ENCODE results near the gene CLCNKB. TPM values are rescaled to one million over a fixed set of nuclear protein-coding genes. Genes with fewer than 3 reads are reported as not detected.
A peak's percentile ranks its signal among the peaks of the same experiment; 100 is the strongest.

The CLCNKB gene
- 0.18 TPM for total RNA-seq
- long read RNA-seq: 0 reads

DNA sequence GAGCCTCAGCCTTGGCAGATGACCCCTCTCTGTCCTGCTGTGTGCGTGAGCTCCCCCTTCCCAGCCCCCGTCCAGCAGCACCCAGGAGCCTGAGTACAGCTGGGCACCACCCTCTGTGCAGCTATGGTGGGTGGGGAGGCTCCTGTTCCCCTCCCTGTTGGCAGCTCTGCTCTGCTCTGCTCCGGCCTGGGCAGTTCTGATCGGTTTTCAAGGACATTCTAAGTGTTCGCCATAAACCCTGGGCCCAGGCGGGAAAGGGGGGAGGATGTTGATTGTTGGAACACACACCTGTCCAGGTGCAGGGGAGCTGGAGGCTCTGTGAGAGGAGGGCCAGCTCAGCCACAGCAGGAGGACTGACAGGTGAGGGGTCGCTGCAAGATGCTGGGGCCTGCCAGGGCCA lies at the start of gene CLCNKB:
TSS of gene CLCNKB (plus strand) at position 262 of the 400 bp plus-strand sequence. CDS start 711 bp downstream, outside the sequence.
- H3K27ac ChIP-seq: no peak within 1 kb of the TSS
- no peaks in the 10 kb centered on the region for H3K9me3 ChIP-seq
- no peaks in the 10 kb centered on the region for H3K27me3 ChIP-seq (ENCODE audit: low read depth)
- peak in 1 of 2 donors; percentile 26 for ATAC-seq
- no peak for DNase-seq
- no peaks in the 10 kb centered on the region for H3K36me3 ChIP-seq
- H3K4me3 ChIP-seq: no peak within 1 kb of the TSS
- peaks cover 1% of the 10 kb centered on the region for H3K4me1 ChIP-seq
- intact Hi-C loops (cut with DNase I): no loop called here
- TF ChIP-seq, protein P1, sequence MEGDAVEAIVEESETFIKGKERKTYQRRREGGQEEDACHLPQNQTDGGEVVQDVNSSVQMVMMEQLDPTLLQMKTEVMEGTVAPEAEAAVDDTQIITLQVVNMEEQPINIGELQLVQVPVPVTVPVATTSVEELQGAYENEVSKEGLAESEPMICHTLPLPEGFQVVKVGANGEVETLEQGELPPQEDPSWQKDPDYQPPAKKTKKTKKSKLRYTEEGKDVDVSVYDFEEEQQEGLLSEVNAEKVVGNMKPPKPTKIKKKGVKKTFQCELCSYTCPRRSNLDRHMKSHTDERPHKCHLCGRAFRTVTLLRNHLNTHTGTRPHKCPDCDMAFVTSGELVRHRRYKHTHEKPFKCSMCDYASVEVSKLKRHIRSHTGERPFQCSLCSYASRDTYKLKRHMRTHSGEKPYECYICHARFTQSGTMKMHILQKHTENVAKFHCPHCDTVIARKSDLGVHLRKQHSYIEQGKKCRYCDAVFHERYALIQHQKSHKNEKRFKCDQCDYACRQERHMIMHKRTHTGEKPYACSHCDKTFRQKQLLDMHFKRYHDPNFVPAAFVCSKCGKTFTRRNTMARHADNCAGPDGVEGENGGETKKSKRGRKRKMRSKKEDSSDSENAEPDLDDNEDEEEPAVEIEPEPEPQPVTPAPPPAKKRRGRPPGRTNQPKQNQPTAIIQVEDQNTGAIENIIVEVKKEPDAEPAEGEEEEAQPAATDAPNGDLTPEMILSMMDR (IDR thresholded peaks at IDR 0.05): no peak

DNA sequence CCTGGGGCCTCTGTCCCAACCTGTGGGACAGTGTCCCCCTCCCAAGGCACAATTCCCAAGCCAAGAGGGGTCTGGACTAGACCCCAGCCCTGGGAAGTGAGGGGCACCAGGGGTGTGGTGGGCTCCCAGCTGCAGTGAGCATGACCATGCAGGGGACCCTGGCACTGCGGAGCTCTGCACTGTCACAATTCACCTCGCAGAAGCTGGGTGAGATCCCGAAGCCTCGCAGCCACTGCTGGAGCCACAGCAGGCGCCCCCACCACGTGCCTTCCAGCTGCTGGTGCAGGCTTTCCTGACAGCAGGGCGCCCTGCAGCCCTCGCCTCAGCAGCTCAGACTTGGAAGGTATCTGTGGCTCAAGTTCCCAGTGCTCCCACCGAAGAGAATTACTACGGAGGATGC lies 49.5 kb upstream of the CLCNKB start:
- intact Hi-C loops (cut with DNase I): loop anchor here (10.0 kb wide), 1 partner anchor 179 kb away; no protein-coding TSS in a partner anchor

DNA sequence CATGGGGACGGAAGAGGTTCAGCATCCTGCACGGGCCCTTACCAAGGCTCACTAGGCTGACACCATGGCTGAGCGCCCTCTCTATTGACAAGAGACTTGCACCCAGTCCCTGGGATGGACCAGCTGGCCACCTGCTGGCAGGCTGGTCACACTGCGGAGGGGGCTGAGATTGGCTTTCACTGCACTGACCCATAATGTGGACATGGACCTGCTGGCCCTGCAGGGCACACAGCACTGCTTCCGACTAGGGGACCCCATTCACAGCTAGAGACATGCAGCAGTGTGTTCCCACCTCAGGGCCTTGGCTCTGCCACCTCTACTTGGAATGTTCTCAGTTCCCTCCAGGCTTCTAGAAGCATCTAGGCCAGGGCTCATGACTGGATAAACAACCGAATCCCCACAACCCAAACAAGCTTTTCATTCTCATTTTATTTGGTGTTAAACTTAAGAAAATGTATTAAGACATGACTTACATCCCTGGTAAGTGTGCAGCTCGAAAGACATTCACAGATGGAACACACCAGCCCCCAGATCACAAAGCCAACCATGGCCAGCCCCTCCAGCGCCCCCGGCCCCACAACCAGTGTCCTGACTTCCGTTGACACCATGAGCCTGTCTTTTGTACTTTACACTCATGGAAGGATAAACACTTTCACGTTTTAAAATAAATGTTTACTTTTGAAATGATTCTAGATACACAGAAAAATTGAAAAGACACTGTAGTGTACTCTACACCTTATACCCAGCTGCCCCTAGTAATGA lies 48.8 kb upstream of the CLCNKB start:
- Histone ChIP-seq H3K27ac (no peak overlapping the region), H3K4me3 (no peak overlapping the region), H3K4me1 (no peaks in the 10 kb centered on the region), H3K36me3 (no peaks in the 10 kb centered on the region), H3K27me3 (ENCODE audit: low read depth) (no peaks in the 10 kb centered on the region), H3K9me3 (no peaks in the 10 kb centered on the region)
- TF ChIP-seq, protein P1 (IDR thresholded peaks at IDR 0.05): peak; percentile 92
- DNase-seq (peak; percentile 73), ATAC-seq (peak; percentile 85 to 87)
- intact Hi-C loops (cut with DNase I): loop anchor here (10.0 kb wide), 1 partner anchor 180 kb away; no protein-coding TSS in a partner anchor

More for the DNA sequence above, 49.5 kb upstream of the CLCNKB start:
- H3K4me1 ChIP-seq: no peaks in the 10 kb centered on the region
- DNase-seq: no peak
- TF ChIP-seq, protein P1 (IDR thresholded peaks at IDR 0.05): no peak
- no peaks in the 10 kb centered on the region for H3K9me3 ChIP-seq
- no peak for ATAC-seq
- H3K27ac ChIP-seq: no peak overlapping the region
- H3K36me3 ChIP-seq: no peaks in the 10 kb centered on the region
- no peaks in the 10 kb centered on the region for H3K27me3 ChIP-seq (ENCODE audit: low read depth)
- H3K4me3 ChIP-seq: no peak overlapping the region

DNA sequence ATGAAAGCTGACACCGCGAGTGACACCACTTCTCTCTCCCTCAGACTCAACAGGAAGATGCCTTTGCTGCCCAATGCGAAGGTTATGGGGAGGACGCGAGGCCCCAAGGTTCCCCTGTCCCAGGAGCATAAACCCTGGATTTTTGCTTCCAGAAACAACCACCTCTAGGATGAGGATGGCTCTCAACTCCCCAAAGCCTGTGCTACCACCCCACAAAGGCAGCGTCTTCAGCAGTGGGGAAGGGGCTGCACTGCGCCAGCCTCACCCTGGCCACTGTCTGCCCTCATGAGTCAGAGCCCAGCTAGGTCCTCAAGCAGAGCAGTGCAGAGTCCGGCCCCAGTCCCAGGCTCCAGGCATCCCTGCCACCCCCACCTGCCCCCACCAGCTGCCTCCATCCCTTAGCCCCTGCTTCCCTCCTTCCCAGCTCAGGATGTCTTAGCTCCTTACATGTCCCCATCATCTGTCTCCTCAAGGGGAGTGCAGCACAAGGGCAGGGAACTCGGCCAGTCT lies 46.5 kb upstream of the CLCNKB start:
- no peak overlapping the region for H3K27ac ChIP-seq
- no peak overlapping the region for H3K4me3 ChIP-seq
- no peaks in the 10 kb centered on the region for H3K4me1 ChIP-seq
- intact Hi-C loops (cut with DNase I): loop anchor here (10.0 kb wide), 1 partner anchor 182 kb away; no protein-coding TSS in a partner anchor
- H3K36me3 ChIP-seq: no peaks in the 10 kb centered on the region
- H3K9me3 ChIP-seq: no peaks in the 10 kb centered on the region
- TF ChIP-seq, protein P1 (IDR thresholded peaks at IDR 0.05): no peak
- DNase-seq (no peak), ATAC-seq (no peak)
- no peaks in the 10 kb centered on the region for H3K27me3 ChIP-seq (ENCODE audit: low read depth)

DNA sequence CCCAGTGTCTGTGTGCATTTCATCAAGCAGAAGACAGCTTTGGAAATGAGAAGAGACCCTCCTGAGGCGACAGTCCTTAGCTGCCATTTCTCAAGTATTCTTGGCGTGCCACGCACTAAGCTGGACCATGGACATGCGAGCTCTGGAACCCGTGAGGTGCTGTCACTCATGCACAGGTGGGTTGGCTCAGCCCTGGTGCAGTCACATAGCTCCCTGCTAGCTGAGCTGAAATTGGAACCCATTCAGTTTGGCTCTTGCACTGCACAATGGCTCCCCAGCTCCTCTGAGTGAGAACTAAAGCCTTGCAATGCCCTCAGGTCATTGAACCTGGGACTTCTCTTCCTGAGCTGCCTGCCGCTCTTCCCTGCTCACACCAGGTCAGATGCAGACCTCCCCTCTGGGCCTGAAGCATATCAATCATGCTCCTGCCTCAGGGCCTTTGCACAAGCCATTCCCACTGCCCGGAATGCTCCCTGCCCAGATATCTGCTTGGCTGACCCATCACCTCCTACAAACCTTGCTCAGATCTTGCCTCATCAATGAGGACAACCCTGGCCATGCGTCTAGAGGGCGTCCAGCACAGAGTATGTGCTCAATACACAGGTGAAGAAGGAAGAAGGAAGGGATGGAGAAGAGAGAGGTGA lies 45.8 kb upstream of the CLCNKB start:
- intact Hi-C loops (cut with DNase I): loop anchor here (10.0 kb wide), 1 partner anchor 183 kb away; no protein-coding TSS in a partner anchor
- no peak for ATAC-seq
- TF ChIP-seq, protein P1 (IDR thresholded peaks at IDR 0.05): no peak
- no peak for DNase-seq
- Histone ChIP-seq H3K36me3 (no peaks in the 10 kb centered on the region), H3K4me1 (no peaks in the 10 kb centered on the region), H3K27ac (no peak overlapping the region), H3K4me3 (no peak overlapping the region), H3K9me3 (no peaks in the 10 kb centered on the region), H3K27me3 (ENCODE audit: low read depth) (no peaks in the 10 kb centered on the region)
